ENCODE data around the gene PEDS1. TPM values are rescaled to one million over a fixed set of nuclear protein-coding genes. Genes with fewer than 3 reads are reported as not detected.

The PEDS1 gene
- total and polyA plus RNA-seq, 2 of the 8 experiments (the other 6 are each of a cell fraction or from before 2014, with no cell fraction given), result 28.9 to 75.9 TPM

GRCh38 chr20:50115041-50115512 is 38.4 kb downstream of the PEDS1 start:
- no peak overlapping the region for H3K14ac ChIP-seq (ENCODE audit: insufficient read length)
- H4K91ac ChIP-seq (replicated peaks; ENCODE audit: insufficient read length, low read length), result no peak overlapping the region
- H3K4me1 ChIP-seq (replicated peaks in 1 of 4; ENCODE audit: control insufficient read depth in 3 of 4, insufficient read depth in 4 of 4, low read length in 3 of 4), result peaks cover 2 to 16% (median 7%) of the 10 kb centered on the region in 4 experiments; a peak in 6 of 7 replicates
- no peaks in the 10 kb centered on the region for H3K9me3 ChIP-seq (ENCODE audit: insufficient read depth in 2 of 2, low read depth in 1 of 2, low read length in 1 of 2)
- TF ChIP-seq RFX5 (IDR thresholded peaks at IDR 0.05; ENCODE audit: borderline replicate concordance, low read depth, low read length) (no peak), SIN3A (conservative IDR thresholded peaks at IDR 0.05 in 1 of 2, IDR thresholded peaks at IDR 0.05 in 1 of 2; ENCODE audit: low read depth in 1 of 2, low read length in 2 of 2) (0 out of 4 replicates have a peak, but pooled peaks of 1 of the 2 experiments have one; percentile 9), USF2 (IDR thresholded peaks at IDR 0.05; ENCODE audit: low read length) (0 out of 2 replicates have a peak, but pooled peaks have one; percentile 7)
- DNase-seq (ENCODE audit: low read depth in 1 of 2, low spot score in 2 of 2) (no peak), FAIRE-seq (no peak)
- H2AFZ ChIP-seq (ENCODE audit: low read length), result 0 out of 2 replicates have a peak overlapping the region, but pooled peaks have one; percentile 80
- peaks cover 5% of the 10 kb centered on the region for H3K79me1 ChIP-seq (ENCODE audit: low read depth, low read length)
- 72% methylated on average over 6 of the region's 6 CpGs; no CpG with 5 or more reads in 1 of the 2 experiments for WGBS, 2 experiments (ENCODE audit: extremely low coverage in 1 of 2, insufficient coverage in 1 of 2, insufficient read length in 1 of 2, insufficient replicate concordance in 2 of 2, low coverage in 1 of 2, low lambda C conversion rate in 2 of 2, missing lambda C conversion rate in 1 of 2)
- ChIA-PET CTCF (ENCODE audit: partially characterized antibody) (interaction anchor here (0.6 to 13.0 kb wide), 14 partner anchors 9 to 473 kb away, joined by 3 to 208 read pairs (median 4); partner anchors contain the start of gene PEDS1), POLR2A (ENCODE audit: partially characterized antibody) (interaction anchor here (0.6 to 8.7 kb wide), 10 partner anchors 10 to 563 kb away, joined by 3 to 87 read pairs (median 4); partner anchors contain the start of gene PEDS1)
- H3K4me2 ChIP-seq (ENCODE audit: insufficient read depth in 1 of 2, low read depth in 2 of 2, low read length in 2 of 2), result peak overlapping the region; percentile 77 to 97
- no peak overlapping the region for H4K5ac ChIP-seq (ENCODE audit: insufficient read length, low read depth, low read length)
- H3K27ac ChIP-seq (ENCODE audit: low read depth, low read length), result no peak overlapping the region
- H3K18ac ChIP-seq (ENCODE audit: extremely low read depth, low read length), result no peak overlapping the region
- H2BK12ac ChIP-seq (ENCODE audit: low read depth, low read length), result no peak overlapping the region
- peaks cover 10% of the 10 kb centered on the region for H3K23me2 ChIP-seq (ENCODE audit: low read depth, low read length)
- no peak overlapping the region for H2BK5ac ChIP-seq (ENCODE audit: low read depth, low read length)
- no peak overlapping the region for H2BK120ac ChIP-seq (replicated peaks; ENCODE audit: low read depth, low read length)
- H3K23ac ChIP-seq (ENCODE audit: insufficient read length), result no peak overlapping the region
- H3K9ac ChIP-seq (replicated peaks in 1 of 4; ENCODE audit: extremely low read depth in 1 of 4, low read depth in 3 of 4, low read length in 3 of 4), result peak overlapping the region; percentile 42 to 82 (median 54)
- peak overlapping the region; percentile 25 for H3K4ac ChIP-seq (replicated peaks; ENCODE audit: insufficient read length, low read depth, low read length)
- no peak overlapping the region for H2BK20ac ChIP-seq (ENCODE audit: low read length)
- H2AK5ac ChIP-seq (ENCODE audit: low read depth, low read length), result no peak overlapping the region
- peak overlapping the region; percentile 81; the same call in 1 of the 2 replicates for H2BK15ac ChIP-seq (ENCODE audit: low read length)
- no peak overlapping the region for H3K56ac ChIP-seq (replicated peaks; ENCODE audit: insufficient read length, low read depth, low read length)
- H3K79me2 ChIP-seq (ENCODE audit: control insufficient read depth in 1 of 2, insufficient read depth in 2 of 2, low read length in 2 of 2), result peaks cover 21 to 38% of the 10 kb centered on the region in 2 experiments
- H3K4me3 ChIP-seq (ENCODE audit: extremely low read depth in 1 of 4, insufficient read depth in 2 of 4, low read depth in 3 of 4, low read length in 4 of 4), result peak overlapping the region; percentile 69 to 84 (median 78)
- peaks cover 0 to 7% of the 10 kb centered on the region in 2 experiments for H4K20me1 ChIP-seq (replicated peaks in 1 of 2; ENCODE audit: control insufficient read depth in 1 of 2, insufficient read depth in 2 of 2, low read length in 2 of 2)
- H3K27me3 ChIP-seq (replicated peaks in 1 of 4; ENCODE audit: control insufficient read depth in 3 of 4, extremely low read depth in 1 of 4, insufficient read depth in 3 of 4, low read length in 3 of 4), result no peaks in the 10 kb centered on the region
- H4K8ac ChIP-seq (ENCODE audit: extremely low read depth, insufficient read depth, low read length), result no peak overlapping the region
- H3K36me3 ChIP-seq (ENCODE audit: control insufficient read depth in 2 of 4, insufficient read depth in 4 of 4, low read length in 3 of 4), result 0 out of 8 replicates have a peak, but pooled peaks cover 0 to 3% (median 0%) of the 10 kb centered on the region in 4 experiments
